GM12873 (cell line): Measurements from ENCODE around the gene MYRIP.

Experiments
- TF ChIP-seq, protein P1 (sequence below): IDR thresholded peaks from 2 replicates; pipeline ENCODE4 v1.5.1; 2012; ENCODE audit warnings: low read depth, mild to moderate bottlenecking, moderate library complexity, low read length, control low read depth; ENCODE audit not compliant: insufficient read depth; ENCODE audit errors: missing control alignments

MYRIP gene

GRCh38 chr3:40079203-40079846 lies 269.9 kb downstream of the MYRIP start:
- TF ChIP-seq, protein P1, sequence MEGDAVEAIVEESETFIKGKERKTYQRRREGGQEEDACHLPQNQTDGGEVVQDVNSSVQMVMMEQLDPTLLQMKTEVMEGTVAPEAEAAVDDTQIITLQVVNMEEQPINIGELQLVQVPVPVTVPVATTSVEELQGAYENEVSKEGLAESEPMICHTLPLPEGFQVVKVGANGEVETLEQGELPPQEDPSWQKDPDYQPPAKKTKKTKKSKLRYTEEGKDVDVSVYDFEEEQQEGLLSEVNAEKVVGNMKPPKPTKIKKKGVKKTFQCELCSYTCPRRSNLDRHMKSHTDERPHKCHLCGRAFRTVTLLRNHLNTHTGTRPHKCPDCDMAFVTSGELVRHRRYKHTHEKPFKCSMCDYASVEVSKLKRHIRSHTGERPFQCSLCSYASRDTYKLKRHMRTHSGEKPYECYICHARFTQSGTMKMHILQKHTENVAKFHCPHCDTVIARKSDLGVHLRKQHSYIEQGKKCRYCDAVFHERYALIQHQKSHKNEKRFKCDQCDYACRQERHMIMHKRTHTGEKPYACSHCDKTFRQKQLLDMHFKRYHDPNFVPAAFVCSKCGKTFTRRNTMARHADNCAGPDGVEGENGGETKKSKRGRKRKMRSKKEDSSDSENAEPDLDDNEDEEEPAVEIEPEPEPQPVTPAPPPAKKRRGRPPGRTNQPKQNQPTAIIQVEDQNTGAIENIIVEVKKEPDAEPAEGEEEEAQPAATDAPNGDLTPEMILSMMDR = no peak

DNA sequence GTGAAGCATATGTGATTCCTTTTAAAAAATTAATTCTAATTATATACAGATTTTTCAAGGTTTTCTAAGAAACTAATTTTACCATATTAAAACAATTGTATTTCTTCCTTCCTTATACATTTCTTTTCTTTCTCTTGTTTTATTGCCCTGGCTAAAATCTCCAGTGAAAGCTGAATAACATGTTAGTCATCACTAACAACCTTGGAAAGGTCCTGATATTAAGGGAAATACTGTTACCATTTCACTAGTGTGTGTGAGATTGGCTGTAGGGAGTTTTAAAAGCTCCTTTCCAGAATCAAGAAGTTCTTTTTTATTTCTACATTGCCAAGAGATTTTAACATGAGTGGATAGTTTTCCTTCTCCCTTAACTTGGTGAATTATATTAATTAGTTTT lies 270.4 kb downstream of the MYRIP start:
- TF ChIP-seq, protein P1 = no peak

GRCh38 chr3:40083066-40083465 lies 273.7 kb downstream of the MYRIP start:
- TF ChIP-seq, protein P1 = no peak

DNA sequence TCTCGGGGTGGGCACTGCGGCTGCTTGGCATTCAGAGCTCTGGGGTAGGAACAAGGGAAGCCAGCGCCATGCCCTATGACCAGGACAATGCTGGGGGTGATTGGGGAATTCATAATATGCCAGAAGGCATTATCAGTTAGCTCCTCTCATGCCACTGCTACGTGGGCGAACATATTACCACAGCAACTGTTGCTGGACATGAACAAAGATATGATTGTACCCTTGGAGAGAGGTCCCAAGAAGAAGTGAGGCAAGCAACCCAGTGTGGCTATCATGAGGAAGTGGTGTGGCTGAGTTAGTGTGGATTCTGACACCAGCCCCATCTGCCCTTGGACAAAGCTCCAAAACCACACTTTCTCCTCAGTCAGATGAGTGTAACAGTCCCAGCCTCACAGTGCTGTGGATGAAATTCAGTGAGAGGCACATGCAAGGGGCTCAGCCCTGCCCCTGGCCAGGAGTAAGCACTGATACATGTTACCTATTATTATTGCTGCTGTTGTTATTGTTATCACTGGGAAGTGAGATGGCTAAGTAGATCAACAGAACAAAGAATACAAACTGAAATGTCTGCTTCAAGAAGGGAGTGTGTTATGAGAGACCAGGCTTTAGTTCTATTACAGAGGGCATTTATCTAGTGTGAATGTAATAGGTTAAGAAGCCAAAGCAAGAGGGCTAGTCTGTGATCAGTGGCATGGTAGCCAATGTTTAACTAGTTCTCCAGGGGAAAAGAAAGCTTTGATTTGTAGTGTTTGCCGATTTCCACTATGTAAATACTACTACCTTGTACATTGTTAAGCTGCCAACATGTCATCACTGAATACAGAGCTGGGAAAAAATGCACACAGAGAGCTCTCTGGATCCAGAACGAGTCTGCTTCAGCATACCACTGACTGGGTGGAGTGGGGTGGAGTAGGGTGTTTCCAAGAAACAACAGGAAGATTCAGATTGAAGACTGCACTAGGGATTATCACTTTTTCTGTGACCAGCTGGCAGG lies 277.8 kb downstream of the MYRIP start:
- TF ChIP-seq, protein P1 = no peak

- TF ChIP-seq, protein P1 = no peak
These were observed 279.2 kb downstream of the MYRIP start for GRCh38 chr3:40088527-40089170.

GRCh38 chr3:40096661-40097111 lies 287.3 kb downstream of the MYRIP start:
- TF ChIP-seq, protein P1 = no peak
